ENCODE data around the gene KIF22. TPM values are rescaled to one million over a fixed set of nuclear protein-coding genes. Genes with fewer than 3 reads are reported as not detected.

The KIF22 gene
- total RNA-seq, 2 donors from 2014 or later: 10.1 to 17.1 TPM

DNA sequence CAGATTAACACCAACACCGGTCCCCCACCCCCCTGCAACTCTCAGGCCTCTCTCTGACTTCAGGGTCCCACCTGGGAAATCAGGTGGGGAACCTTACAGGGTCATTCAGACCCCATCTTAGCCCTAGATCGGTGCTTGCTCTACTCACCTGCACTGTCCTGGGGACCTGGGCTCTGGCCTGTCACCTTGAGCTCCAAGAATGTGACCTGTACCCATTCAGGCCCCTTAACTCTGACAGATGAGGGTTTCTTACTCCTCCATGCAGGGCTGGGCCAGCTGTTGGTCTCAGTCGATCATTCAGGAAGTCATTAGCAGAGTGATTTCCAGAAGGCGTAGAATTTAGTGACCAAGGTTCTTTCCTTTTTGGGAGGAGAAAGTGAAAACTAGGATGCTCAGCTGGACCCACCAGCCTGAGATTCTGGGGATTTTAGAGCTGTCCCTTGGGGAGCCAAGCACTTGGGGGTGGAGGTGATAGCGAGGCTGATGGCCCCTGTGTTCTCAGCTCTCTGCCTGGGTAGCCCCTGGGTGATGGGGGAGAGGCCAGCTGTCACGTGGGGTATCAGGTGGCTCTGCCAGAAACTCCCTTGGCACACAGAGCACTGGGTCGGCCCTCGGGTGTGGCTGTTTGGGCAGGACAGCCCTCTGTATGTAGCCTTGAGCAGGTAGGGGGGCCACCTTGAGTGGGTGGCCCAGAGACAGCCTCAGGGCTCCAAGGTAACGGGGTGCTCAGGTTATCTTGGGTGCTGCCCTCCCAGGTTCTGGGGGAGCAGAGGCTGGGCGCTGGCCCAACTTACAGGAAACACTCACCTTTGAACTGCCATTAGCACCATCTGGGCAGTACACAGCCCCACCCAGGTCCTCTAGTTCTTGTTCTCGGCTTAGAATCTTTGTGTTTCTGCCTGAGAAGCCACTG is 30.4 kb downstream of the KIF22 start:
- Histone ChIP-seq H3K27me3 (no peaks in the 10 kb centered on the region), H3K4me1 (peaks cover 0 to 81% of the 10 kb centered on the region in 2 donors), H3K9me3 (no peaks in the 10 kb centered on the region), H3K36me3 (peaks cover 10% of the 10 kb centered on the region), H3K4me3 (peak overlapping the region; percentile 66 to 74), H3K27ac (peak overlapping the region; percentile 81 to 84)
- TF ChIP-seq, protein P1, sequence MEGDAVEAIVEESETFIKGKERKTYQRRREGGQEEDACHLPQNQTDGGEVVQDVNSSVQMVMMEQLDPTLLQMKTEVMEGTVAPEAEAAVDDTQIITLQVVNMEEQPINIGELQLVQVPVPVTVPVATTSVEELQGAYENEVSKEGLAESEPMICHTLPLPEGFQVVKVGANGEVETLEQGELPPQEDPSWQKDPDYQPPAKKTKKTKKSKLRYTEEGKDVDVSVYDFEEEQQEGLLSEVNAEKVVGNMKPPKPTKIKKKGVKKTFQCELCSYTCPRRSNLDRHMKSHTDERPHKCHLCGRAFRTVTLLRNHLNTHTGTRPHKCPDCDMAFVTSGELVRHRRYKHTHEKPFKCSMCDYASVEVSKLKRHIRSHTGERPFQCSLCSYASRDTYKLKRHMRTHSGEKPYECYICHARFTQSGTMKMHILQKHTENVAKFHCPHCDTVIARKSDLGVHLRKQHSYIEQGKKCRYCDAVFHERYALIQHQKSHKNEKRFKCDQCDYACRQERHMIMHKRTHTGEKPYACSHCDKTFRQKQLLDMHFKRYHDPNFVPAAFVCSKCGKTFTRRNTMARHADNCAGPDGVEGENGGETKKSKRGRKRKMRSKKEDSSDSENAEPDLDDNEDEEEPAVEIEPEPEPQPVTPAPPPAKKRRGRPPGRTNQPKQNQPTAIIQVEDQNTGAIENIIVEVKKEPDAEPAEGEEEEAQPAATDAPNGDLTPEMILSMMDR (IDR thresholded peaks at IDR 0.05): no peak
- DNase-seq (ENCODE audit: low spot score): no peak

DNA sequence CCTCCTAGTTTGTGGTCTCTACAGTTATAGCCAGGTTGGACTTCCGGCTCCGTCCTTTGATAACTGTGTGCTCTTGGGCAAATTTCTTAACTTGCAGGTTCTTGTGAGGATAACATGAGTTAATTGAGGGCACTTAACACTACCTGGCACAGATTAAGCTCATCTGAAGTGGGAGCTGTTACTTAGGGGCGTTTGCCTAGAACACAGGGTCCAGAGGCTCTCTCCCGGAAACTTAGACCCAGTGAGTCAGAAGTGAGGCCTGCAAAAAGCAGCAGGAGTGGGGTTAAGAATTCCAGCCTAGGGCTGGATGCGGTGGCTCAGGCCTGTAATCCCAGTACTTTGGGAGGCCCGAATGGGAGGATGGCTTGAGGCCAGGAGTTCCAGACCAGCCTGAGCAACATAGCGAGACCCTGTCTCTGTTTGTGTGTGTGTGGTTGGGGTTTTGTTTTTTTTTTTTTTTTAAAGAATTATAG is 31.1 kb downstream of the KIF22 start:
- H3K27ac ChIP-seq: peak overlapping the region; percentile 81 to 84
- peak overlapping the region; percentile 66 to 74 for H3K4me3 ChIP-seq
- no peaks in the 10 kb centered on the region for H3K27me3 ChIP-seq
- DNase-seq (ENCODE audit: low spot score): no peak
- H3K4me1 ChIP-seq: peaks cover 0 to 80% of the 10 kb centered on the region in 2 donors
- no peaks in the 10 kb centered on the region for H3K9me3 ChIP-seq
- peaks cover 10% of the 10 kb centered on the region for H3K36me3 ChIP-seq
- TF ChIP-seq, protein P1 (IDR thresholded peaks at IDR 0.05): no peak

DNA sequence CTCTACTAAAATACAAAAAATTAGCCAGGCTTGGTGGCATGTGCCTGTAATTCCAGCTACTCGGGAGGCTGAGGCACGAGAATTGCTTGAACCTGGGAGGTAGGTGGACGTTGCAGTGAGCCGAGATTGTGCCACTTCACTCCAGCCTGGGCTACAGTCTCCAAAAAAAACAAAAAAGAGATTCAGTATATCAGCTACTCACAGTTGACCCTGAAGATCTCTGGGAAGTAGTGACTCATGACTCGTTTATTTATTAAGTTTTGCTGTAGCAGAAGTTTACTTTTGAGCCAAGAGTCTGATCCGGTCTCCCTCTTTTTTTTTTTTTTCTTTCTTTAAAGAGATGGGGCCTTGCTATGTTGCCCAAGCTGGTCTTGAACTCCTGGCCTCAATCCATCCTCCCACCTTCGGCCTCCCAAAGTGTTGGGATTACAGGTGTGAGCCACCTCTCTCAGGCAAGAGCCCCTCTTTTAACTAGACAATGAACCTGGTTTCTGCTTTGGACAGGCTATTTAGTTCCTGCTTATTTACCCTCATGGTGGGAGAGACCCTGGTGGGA is 34.1 kb downstream of the KIF22 start:
- no peaks in the 10 kb centered on the region for H3K27me3 ChIP-seq
- no peaks in the 10 kb centered on the region for H3K36me3 ChIP-seq
- no peak overlapping the region for H3K4me3 ChIP-seq
- DNase-seq (ENCODE audit: low spot score): no peak
- H3K27ac ChIP-seq: peak overlapping the region; percentile 81 to 82
- TF ChIP-seq, protein P1 (IDR thresholded peaks at IDR 0.05): no peak
- H3K4me1 ChIP-seq: peaks cover 0 to 62% of the 10 kb centered on the region in 2 donors
- no peaks in the 10 kb centered on the region for H3K9me3 ChIP-seq

DNA sequence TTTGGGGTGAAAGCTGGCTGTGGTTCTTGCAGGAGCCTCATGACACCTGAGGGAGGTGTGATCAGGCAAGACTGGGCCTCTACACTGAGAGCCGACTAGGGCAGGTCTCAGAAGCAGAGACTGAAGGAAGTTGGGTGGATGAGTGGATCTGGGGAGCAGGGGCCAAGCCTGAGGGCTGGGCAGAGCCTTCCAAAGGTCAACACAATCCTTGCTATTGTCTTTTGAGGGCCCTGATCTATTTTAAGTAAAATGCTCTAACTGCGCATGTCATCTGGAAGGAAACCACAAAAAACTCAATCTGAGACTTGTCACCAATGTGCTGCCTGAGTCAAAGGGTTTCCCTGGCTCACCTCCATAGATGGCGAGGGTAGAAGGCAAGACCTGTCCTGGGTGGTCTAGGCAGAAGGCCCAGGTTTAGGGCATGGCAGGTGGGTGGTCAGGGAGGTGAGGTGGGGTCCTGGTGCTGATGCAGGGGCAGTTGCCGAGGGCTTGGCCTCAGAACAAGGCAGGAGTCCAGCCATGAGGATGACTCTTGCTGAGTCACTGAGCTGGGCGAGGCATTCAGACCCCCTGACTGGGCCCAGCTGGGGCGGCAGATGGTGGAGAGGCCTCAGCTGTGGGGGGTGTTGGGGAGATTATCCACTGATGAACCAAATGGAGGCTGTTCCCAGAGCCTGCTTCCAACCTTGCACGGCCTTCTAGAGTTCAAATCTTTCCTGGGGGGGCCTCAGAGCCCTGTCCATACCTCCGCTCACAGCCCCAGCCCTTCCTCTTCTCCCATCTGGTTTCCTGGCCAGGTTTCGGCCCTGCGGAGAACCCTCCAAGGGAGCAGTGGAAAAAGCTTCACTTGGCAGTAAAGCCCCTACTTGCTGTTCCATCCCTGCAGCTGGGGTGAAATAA is 34.8 kb downstream of the KIF22 start:
- peaks cover 0 to 55% of the 10 kb centered on the region in 2 donors for H3K4me1 ChIP-seq
- peak overlapping the region; percentile 81 to 82 for H3K27ac ChIP-seq
- H3K27me3 ChIP-seq: no peaks in the 10 kb centered on the region
- H3K9me3 ChIP-seq: no peaks in the 10 kb centered on the region
- H3K4me3 ChIP-seq: no peak overlapping the region
- peak; percentile 81 for DNase-seq (ENCODE audit: low spot score)
- TF ChIP-seq, protein P1 (IDR thresholded peaks at IDR 0.05): no peak
- H3K36me3 ChIP-seq: no peaks in the 10 kb centered on the region

DNA sequence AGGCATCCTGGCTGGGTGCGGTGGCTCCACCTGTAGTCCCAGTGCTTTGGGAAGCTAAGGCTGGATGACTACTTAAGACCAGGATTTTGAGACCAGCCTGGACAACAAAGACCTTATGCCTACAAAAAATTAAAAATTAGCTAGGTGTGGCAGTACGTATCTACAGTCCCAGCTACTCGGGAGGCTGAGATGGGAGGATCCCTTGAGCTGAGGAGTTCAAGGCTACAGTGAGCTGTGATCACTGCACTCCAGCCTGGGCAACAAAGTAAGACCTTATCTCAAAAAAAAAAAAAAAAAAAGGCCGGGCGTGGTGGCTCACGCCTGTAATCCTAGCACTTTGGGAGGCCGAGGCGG is 35.8 kb downstream of the KIF22 start:
- H3K4me1 ChIP-seq: peaks cover 0 to 48% of the 10 kb centered on the region in 2 donors
- peak overlapping the region; percentile 81 to 82 for H3K27ac ChIP-seq
- H3K36me3 ChIP-seq: peaks cover 6% of the 10 kb centered on the region
- TF ChIP-seq, protein P1 (IDR thresholded peaks at IDR 0.05): no peak
- H3K27me3 ChIP-seq: no peaks in the 10 kb centered on the region
- H3K9me3 ChIP-seq: no peaks in the 10 kb centered on the region
- H3K4me3 ChIP-seq: no peak overlapping the region
- DNase-seq (ENCODE audit: low spot score): no peak

All from right atrium auricular region (tissue), 2 donors.